Subcutaneous adipose tissue (tissue), 4 donors: Measurements from ENCODE around the gene DDR2. TPM values are rescaled to one million over a fixed set of nuclear protein-coding genes. Genes with fewer than 3 reads are reported as not detected.

ENCODE experiments used
- CTCF ChIP-seq: fragments of 450-650 bp; IDR thresholded peaks from one replicate; pipeline ENCODE4 v1.5.1; 2016; ENCODE audit warnings: low read depth, mild to moderate bottlenecking, control low read depth, antibody characterized with exemption, moderate library complexity
- small RNA-seq: library from RNA; depleted of rRNA; stranded (forward); fragments of <200 nt; gene quantifications from one replicate; pipeline ENCODE3, GENCODE V24; 2016
- total RNA-seq, 4 donors: library from RNA; depleted of rRNA; stranded (reverse); fragments of >200 nt; gene quantifications; one replicate each; pipeline ENCODE4 v1.1.0, GENCODE V29; 2016

Gene DDR2
- total RNA-seq, 4 donors from 2014 or later, result 98.7 to 258 (median 200) TPM

- TF ChIP-seq CTCF, result no peak
Observed at GRCh38 chr1:162822391-162823200, 190.3 kb downstream of the DDR2 start.

- TF ChIP-seq CTCF, result no peak
Observed at GRCh38 chr1:162823231-162823630, 191.0 kb downstream of the DDR2 start.

- no peak for TF ChIP-seq CTCF
Observed at GRCh38 chr1:162823771-162824525, 191.7 kb downstream of the DDR2 start.

- TF ChIP-seq CTCF, result no peak
Observed at GRCh38 chr1:162829268-162829667, 197.0 kb downstream of the DDR2 start.

DNA sequence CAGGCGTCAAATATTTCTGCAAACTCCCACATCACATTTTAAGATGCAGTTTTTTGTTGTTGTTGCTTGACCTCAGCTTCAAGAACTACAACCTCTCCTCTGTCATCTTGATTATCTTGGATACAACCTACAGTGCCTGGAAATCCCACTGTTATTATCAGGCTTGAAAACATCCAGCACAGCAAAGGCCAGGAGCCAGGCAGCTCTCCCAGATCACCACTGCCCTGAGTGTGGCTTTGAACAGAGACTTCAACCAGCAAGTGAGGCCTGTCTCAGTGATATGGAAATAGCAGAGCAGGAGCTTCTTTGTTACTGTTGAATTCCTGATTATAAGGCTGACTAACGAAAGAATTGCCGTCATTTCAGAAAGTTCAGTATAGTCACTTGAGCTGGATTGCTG, 200.2 kb downstream of the DDR2 start:
- TF ChIP-seq CTCF, result no peak

- no peak for TF ChIP-seq CTCF
Observed at GRCh38 chr1:162835157-162835899, 203.1 kb downstream of the DDR2 start.

Small RNAs within 50 kb of the gene (small RNA-seq; reads per million reads assigned to genes)
- gene RN7SL861P, result not detected

Other genes with a start within 250 kb of the DDR2 start
- under 1 TPM in 2 of 4 donors, not detected in 2; 0.22 to 0.68 TPM for gene SH2D1B, start 220.3 kb upstream of the DDR2 start, total RNA-seq
- 100 to 1,000 TPM in 1 of 4 donors, 10 to 100 TPM in 3; 74.4 to 144 (median 84.6) TPM for gene UHMK1, start 134.6 kb upstream of the DDR2 start, total RNA-seq
- gene UAP1, start 70.7 kb upstream of the DDR2 start, total RNA-seq, result 100 to 1,000 TPM in 3 of 4 donors, 10 to 100 TPM in 1; 93.8 to 427 (median 206) TPM
- 10 to 100 TPM in 3 of 4 donors, 1 to 10 TPM in 1; 8.5 to 21.4 (median 19.9) TPM for gene HSD17B7, start 158.2 kb downstream of the DDR2 start, total RNA-seq
- gene CCDC190, start 228.7 kb downstream of the DDR2 start, total RNA-seq, result not detected